GM13976 (cell line): ENCODE measurements around the gene CLASRP.

Experiments
- DNase-seq: peaks from one replicate; pipeline ENCODE4 v3.0.0; 2012; ENCODE audit warnings: low spot score
- in situ Hi-C: fragments of 300-500 bp; cut with MboI; formaldehyde crosslinking; loops from one replicate; pipeline ENCODE4 v1.12.0; 2022; ENCODE audit warnings: low sequenced_read_pairs, mixed read lengths, inconsistent platforms; ENCODE audit not compliant: unreplicated experiment
- TF ChIP-seq, protein P1 (sequence below): IDR thresholded peaks from 2 replicates; pipeline ENCODE4 v1.5.1; 2012; ENCODE audit warnings: borderline replicate concordance, mild to moderate bottlenecking; ENCODE audit not compliant: insufficient read depth; ENCODE audit errors: extremely low read depth, missing control alignments, control extremely low read depth

CLASRP gene

DNA sequence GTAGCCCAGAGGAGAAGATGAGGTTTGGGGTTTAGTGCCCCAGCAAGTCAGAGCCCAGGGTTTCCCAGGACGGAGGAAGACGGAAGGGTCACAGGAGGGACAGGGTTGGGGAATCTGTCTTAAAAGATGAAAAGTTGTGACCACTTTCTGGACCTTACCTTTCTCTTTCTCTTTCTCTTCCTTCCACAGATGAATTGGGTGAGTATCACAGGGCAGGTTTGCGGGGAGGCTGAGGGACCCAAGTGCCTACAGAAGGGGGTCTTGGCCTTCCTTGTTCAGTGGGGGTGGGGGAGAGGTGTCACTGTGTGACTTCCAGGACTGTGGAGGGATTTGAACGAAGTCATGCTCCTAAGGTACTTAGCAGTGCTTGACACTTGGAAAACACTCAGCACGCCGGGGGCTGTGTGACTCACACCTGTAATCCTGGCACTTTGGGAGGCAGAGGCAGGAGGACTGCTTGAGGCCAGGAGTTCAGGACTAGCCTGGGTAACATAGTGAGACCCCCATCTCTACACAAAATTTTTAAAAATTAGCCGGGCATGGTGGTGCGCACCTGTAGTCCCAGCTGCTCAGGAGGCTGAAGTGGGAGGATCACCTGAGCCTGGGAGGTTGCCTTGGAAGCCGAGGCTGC, 29.1 kb upstream of the CLASRP start:
- TF ChIP-seq, protein P1, sequence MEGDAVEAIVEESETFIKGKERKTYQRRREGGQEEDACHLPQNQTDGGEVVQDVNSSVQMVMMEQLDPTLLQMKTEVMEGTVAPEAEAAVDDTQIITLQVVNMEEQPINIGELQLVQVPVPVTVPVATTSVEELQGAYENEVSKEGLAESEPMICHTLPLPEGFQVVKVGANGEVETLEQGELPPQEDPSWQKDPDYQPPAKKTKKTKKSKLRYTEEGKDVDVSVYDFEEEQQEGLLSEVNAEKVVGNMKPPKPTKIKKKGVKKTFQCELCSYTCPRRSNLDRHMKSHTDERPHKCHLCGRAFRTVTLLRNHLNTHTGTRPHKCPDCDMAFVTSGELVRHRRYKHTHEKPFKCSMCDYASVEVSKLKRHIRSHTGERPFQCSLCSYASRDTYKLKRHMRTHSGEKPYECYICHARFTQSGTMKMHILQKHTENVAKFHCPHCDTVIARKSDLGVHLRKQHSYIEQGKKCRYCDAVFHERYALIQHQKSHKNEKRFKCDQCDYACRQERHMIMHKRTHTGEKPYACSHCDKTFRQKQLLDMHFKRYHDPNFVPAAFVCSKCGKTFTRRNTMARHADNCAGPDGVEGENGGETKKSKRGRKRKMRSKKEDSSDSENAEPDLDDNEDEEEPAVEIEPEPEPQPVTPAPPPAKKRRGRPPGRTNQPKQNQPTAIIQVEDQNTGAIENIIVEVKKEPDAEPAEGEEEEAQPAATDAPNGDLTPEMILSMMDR, result no peak
- DNase-seq, result no peak
- in situ Hi-C loops, result no loop called here

DNA sequence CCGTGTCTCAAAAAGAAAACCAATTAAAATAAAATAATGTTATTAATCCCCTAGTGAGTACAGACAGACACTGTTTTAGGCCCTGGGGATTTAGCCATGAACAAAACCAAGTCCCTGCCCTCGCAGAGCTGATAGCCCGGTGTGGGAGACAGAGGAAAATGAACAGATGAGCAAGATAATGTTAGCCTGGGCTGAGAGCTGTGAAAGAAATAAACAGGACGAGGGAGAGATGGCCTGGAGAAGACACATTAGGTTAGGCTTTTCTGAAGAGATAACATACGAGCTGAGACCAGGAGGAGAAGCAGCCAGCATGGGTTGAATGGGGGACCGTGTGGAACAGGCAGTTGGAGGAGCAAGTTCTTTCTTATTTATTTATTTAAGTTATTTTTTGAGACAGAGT, 28.5 kb upstream of the CLASRP start:
- in situ Hi-C loops, result no loop called here
- no peak for DNase-seq
- TF ChIP-seq, protein P1, result no peak

DNA sequence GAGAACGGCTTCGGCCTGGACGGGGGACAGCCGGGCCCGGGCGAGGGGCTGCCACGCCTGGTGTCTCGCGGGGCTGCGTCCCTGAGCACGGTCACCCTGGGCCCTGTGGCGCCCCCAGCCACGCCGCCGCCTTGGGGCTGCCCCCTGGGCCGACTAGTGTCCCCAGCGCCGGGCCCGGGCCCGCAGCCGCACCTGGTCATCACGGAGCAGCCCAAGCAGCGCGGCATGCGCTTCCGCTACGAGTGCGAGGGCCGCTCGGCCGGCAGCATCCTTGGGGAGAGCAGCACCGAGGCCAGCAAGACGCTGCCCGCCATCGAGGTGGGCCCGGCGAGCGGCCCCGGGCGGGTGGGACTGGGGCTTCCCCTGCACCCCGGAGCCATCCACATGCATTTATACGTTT, 26.9 kb upstream of the CLASRP start:
- in situ Hi-C loops, result no loop called here
- TF ChIP-seq, protein P1, result no peak
- DNase-seq, result no peak

DNA sequence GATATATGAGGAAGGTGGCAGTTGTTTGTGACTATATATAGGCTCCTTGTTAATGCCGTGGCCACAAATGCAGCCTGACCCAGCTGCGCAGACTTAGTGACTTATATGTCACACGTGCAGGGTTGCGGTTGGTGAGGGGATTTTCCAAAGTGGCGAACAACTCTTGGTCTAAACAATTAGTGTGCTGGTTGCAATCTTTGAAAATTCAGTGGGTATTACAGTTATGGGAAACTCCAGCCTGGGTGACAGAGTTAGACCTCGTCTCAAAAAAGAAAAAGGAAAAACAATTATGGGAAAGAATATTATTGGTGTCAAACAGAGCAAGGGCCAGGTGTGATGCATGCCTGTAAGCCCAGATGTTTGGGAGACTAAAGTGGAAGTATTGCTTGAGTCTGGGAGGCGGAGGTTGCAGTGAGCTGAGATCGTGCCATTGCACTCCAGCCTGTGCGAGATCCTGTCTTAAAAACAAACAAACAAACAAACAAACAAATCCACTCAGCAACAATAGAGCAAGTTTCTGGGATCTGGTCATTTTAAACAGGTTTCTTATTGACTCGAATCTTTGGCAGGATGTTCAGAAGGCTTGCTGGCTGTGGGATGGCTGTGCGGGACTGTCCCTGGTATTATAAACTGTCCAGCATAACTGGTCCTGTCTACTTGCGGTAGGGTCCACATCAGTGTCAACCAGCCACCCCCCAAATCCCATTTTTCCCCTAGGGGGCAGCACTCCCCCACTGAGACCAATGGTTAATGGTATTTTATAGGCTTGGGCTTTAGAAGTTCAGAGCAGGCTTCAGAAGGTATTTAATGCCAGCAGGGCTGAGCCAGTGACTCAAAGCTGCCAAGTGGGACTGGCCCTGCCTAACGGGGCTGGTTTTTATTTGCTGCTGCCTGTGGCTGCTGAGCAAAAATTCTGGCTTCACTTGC, 22.2 kb upstream of the CLASRP start:
- TF ChIP-seq, protein P1, result peak; percentile 58
- peak; percentile 85 for DNase-seq
- in situ Hi-C loops, result no loop called here

DNA sequence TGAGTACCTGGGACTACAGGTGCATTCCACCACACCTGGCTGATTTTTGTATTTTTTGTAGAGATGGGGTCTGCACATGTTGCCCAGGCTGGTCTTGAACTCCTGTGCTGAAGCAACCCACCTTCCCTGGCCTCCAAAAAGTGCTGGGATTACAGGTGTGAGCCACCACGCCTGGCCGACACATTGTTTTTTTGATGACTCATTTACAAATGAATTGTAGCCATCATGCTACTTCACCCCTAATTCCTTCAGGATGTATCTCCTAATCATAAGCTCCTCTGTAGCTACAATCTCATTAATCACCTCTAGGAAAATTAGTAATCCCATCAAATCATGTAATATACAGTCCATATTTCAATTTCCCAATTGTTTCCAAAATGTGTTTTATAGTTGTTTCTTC, 19.7 kb upstream of the CLASRP start:
- DNase-seq, result no peak
- TF ChIP-seq, protein P1, result no peak
- in situ Hi-C loops, result no loop called here

DNA sequence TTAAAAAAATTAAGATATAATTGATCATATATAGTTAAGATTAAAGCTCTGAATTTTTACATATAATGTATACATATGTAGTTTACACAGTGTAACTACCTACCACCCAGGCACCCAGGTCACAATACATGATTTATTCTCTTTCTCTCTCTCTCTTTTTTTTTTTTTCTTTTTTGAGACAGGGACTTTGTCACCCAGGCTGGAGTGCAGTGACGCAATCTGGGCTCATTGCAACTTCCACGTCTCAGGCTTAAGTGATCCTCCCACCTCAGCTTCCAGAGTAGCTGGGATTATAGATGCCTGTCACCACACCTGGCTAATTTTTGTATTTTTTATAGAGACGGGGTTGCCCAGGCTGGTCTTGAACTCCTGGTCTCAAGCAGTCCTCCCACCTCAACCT, 18.8 kb upstream of the CLASRP start:
- DNase-seq, result no peak
- in situ Hi-C loops, result no loop called here
- TF ChIP-seq, protein P1, result no peak

DNA sequence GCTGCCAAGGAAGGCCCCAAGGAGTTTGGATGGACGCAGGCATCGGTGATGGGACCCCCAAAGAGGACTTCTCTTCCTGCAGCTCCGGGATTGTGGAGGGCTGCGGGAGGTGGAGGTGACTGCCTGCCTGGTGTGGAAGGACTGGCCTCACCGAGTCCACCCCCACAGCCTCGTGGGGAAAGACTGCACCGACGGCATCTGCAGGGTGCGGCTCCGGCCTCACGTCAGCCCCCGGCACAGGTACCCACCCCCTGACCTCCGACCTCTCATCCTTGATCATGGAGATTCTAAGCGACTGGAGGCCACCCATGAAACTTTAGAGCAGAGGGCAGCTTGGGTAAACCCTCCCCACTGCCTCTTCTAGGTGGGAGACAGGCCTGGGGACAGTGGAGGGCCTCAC, 16.9 kb upstream of the CLASRP start:
- TF ChIP-seq, protein P1, result no peak
- no peak for DNase-seq
- in situ Hi-C loops, result no loop called here
